ENCODE results near the gene EXOC3. TPM values are rescaled to one million over a fixed set of nuclear protein-coding genes. Genes with fewer than 3 reads are reported as not detected.

EXOC3 gene
- total RNA-seq, 2 experiments from 2014 or later, result 72.4 to 77.5 TPM

GRCh38 chr5:453725-454481 is 10.9 kb downstream of the EXOC3 start:
- Mint-ChIP-seq H3K27ac (peak overlapping the region; percentile 60), H3K4me3 (peak overlapping the region; percentile 23), H3K27me3 (no peaks in the 10 kb centered on the region), H3K36me3 (peaks cover 67% of the 10 kb centered on the region), H3K4me1 (peaks cover 41% of the 10 kb centered on the region), H3K9me3 (peaks cover 13% of the 10 kb centered on the region)
- peak; percentile 68 for ATAC-seq (ENCODE audit: low read depth)
- DNase-seq, result peak; percentile 45
- POLR2A ChIA-PET, result no interaction called here

- H3K27ac Mint-ChIP-seq, result no peak overlapping the region
- POLR2A ChIA-PET, result no interaction called here
- H3K36me3 Mint-ChIP-seq, result peaks cover 63% of the 10 kb centered on the region
- peaks cover 46% of the 10 kb centered on the region for H3K4me1 Mint-ChIP-seq
- ATAC-seq (ENCODE audit: low read depth) (no peak), DNase-seq (peak; percentile 17)
- H3K27me3 Mint-ChIP-seq, result no peaks in the 10 kb centered on the region
- no peak overlapping the region for H3K4me3 Mint-ChIP-seq
- H3K9me3 Mint-ChIP-seq, result peaks cover 13% of the 10 kb centered on the region
Measured at GRCh38 chr5:454936-455335, 12.0 kb downstream of the EXOC3 start.

GRCh38 chr5:455806-456205 is 12.8 kb downstream of the EXOC3 start:
- H3K4me1 Mint-ChIP-seq, result peaks cover 43% of the 10 kb centered on the region
- no peak overlapping the region for H3K27ac Mint-ChIP-seq
- H3K36me3 Mint-ChIP-seq, result peaks cover 63% of the 10 kb centered on the region
- no peak for ATAC-seq (ENCODE audit: low read depth)
- H3K9me3 Mint-ChIP-seq, result peaks cover 9% of the 10 kb centered on the region
- POLR2A ChIA-PET, result no interaction called here
- DNase-seq, result no peak
- H3K27me3 Mint-ChIP-seq, result no peaks in the 10 kb centered on the region
- no peak overlapping the region for H3K4me3 Mint-ChIP-seq

- peaks cover 6% of the 10 kb centered on the region for H3K9me3 Mint-ChIP-seq
- DNase-seq (peak; percentile 22), ATAC-seq (ENCODE audit: low read depth) (no peak)
- H3K4me1 Mint-ChIP-seq, result peaks cover 44% of the 10 kb centered on the region
- POLR2A ChIA-PET, result no interaction called here
- H3K4me3 Mint-ChIP-seq, result no peak overlapping the region
- no peak overlapping the region for H3K27ac Mint-ChIP-seq
- H3K36me3 Mint-ChIP-seq, result peaks cover 57% of the 10 kb centered on the region
- H3K27me3 Mint-ChIP-seq, result no peaks in the 10 kb centered on the region
Measured at GRCh38 chr5:456351-457194, 13.6 kb downstream of the EXOC3 start.

- H3K4me1 Mint-ChIP-seq, result peaks cover 41% of the 10 kb centered on the region
- H3K36me3 Mint-ChIP-seq, result peaks cover 57% of the 10 kb centered on the region
- POLR2A ChIA-PET, result no interaction called here
- DNase-seq (peak; percentile 29), ATAC-seq (ENCODE audit: low read depth) (no peak)
- no peak overlapping the region for H3K4me3 Mint-ChIP-seq
- no peak overlapping the region for H3K27ac Mint-ChIP-seq
- peaks cover under 1% of the 10 kb centered on the region for H3K9me3 Mint-ChIP-seq
- no peaks in the 10 kb centered on the region for H3K27me3 Mint-ChIP-seq
Measured at GRCh38 chr5:457195-457961, 14.4 kb downstream of the EXOC3 start.

- H3K4me1 Mint-ChIP-seq, result peaks cover 33% of the 10 kb centered on the region
- H3K4me3 Mint-ChIP-seq, result peak overlapping the region; percentile 9
- no peaks in the 10 kb centered on the region for H3K27me3 Mint-ChIP-seq
- H3K36me3 Mint-ChIP-seq, result peaks cover 46% of the 10 kb centered on the region
- DNase-seq (peak; percentile 38), ATAC-seq (ENCODE audit: low read depth) (peak; percentile 31)
- peak overlapping the region; percentile 42 for H3K27ac Mint-ChIP-seq
- no peaks in the 10 kb centered on the region for H3K9me3 Mint-ChIP-seq
- POLR2A ChIA-PET, result interaction anchor here (1.0 kb wide), 1 partner anchor 14 kb away, joined by 3 read pairs; no protein-coding TSS in a partner anchor
Measured at GRCh38 chr5:458547-459353, 15.8 kb downstream of the EXOC3 start.

GRCh38 chr5:459562-460272 is 16.7 kb downstream of the EXOC3 start:
- Mint-ChIP-seq H3K9me3 (no peaks in the 10 kb centered on the region), H3K4me3 (no peak overlapping the region), H3K36me3 (peaks cover 46% of the 10 kb centered on the region), H3K4me1 (peaks cover 33% of the 10 kb centered on the region), H3K27ac (peak overlapping the region; percentile 7), H3K27me3 (no peaks in the 10 kb centered on the region)
- ATAC-seq (ENCODE audit: low read depth) (no peak), DNase-seq (peak; percentile 23)
- POLR2A ChIA-PET, result no interaction called here

GRCh38 chr5:460273-460625 is 17.3 kb downstream of the EXOC3 start:
- peak; percentile 18 for DNase-seq

GRCh38 chr5:462051-462481 is 19.1 kb downstream of the EXOC3 start:
- Mint-ChIP-seq H3K27ac (no peak overlapping the region), H3K36me3 (peaks cover 41% of the 10 kb centered on the region), H3K4me1 (peaks cover 32% of the 10 kb centered on the region), H3K4me3 (no peak overlapping the region), H3K9me3 (no peaks in the 10 kb centered on the region), H3K27me3 (no peaks in the 10 kb centered on the region)
- ATAC-seq (ENCODE audit: low read depth), result no peak
- peak; percentile 23 for DNase-seq
- POLR2A ChIA-PET, result no interaction called here

More at GRCh38 chr5:460273-460625, 17.3 kb downstream of the EXOC3 start:
- Mint-ChIP-seq H3K4me1 (peaks cover 31% of the 10 kb centered on the region), H3K27me3 (no peaks in the 10 kb centered on the region), H3K9me3 (no peaks in the 10 kb centered on the region), H3K36me3 (peaks cover 41% of the 10 kb centered on the region), H3K4me3 (no peak overlapping the region), H3K27ac (peak overlapping the region; percentile 7)
- POLR2A ChIA-PET, result no interaction called here
- no peak for ATAC-seq (ENCODE audit: low read depth)

GRCh38 chr5:463301-463700 is 20.3 kb downstream of the EXOC3 start:
- no peak overlapping the region for H3K4me3 Mint-ChIP-seq
- H3K36me3 Mint-ChIP-seq, result peaks cover 39% of the 10 kb centered on the region
- ATAC-seq (ENCODE audit: low read depth), result no peak
- H3K27ac Mint-ChIP-seq, result peak overlapping the region; percentile 56
- POLR2A ChIA-PET, result interaction anchor here (1.3 kb wide), 1 partner anchor 9 kb away, joined by 9 read pairs; no protein-coding TSS in a partner anchor
- no peaks in the 10 kb centered on the region for H3K27me3 Mint-ChIP-seq
- peaks cover 30% of the 10 kb centered on the region for H3K4me1 Mint-ChIP-seq
- no peak for DNase-seq
- H3K9me3 Mint-ChIP-seq, result no peaks in the 10 kb centered on the region

- DNase-seq (peak; percentile 58), ATAC-seq (ENCODE audit: low read depth) (peak; percentile 87)
- H3K36me3 Mint-ChIP-seq, result peaks cover 33% of the 10 kb centered on the region
- peak overlapping the region; percentile 88 for H3K27ac Mint-ChIP-seq
- no peaks in the 10 kb centered on the region for H3K9me3 Mint-ChIP-seq
- POLR2A ChIA-PET, result interaction anchor here (1.3 kb wide), 1 partner anchor 8 kb away, joined by 9 read pairs; no protein-coding TSS in a partner anchor
- H3K4me3 Mint-ChIP-seq, result peak overlapping the region; percentile 31
- peaks cover 24% of the 10 kb centered on the region for H3K4me1 Mint-ChIP-seq
- H3K27me3 Mint-ChIP-seq, result no peaks in the 10 kb centered on the region
Measured at GRCh38 chr5:463952-464351, 21.0 kb downstream of the EXOC3 start.

- H3K4me1 Mint-ChIP-seq, result peaks cover 19% of the 10 kb centered on the region
- no peak for ATAC-seq (ENCODE audit: low read depth)
- peak; percentile 32 for DNase-seq
Measured at GRCh38 chr5:464446-464842, 21.5 kb downstream of the EXOC3 start.

More at GRCh38 chr5:464446-464842, 21.5 kb downstream of the EXOC3 start:
- H3K27ac Mint-ChIP-seq, result peak overlapping the region; percentile 88
- H3K36me3 Mint-ChIP-seq, result peaks cover 31% of the 10 kb centered on the region
- peak overlapping the region; percentile 31 for H3K4me3 Mint-ChIP-seq
- H3K9me3 Mint-ChIP-seq, result no peaks in the 10 kb centered on the region
- POLR2A ChIA-PET, result interaction anchor here (1.3 kb wide), 1 partner anchor 8 kb away, joined by 9 read pairs; no protein-coding TSS in a partner anchor
- no peaks in the 10 kb centered on the region for H3K27me3 Mint-ChIP-seq
